Keratinocyte (primary cell): Measurements from ENCODE around the gene ALOX5.

Experiments
- CTCF ChIP-seq, 3 experiments: IDR thresholded peaks in 1 of 3; conservative IDR thresholded peaks in 1 of 3; optimal IDR thresholded peaks in 1 of 3; 2 replicates in 2 of 3; 3 replicates in 1 of 3; pipeline versions ENCODE3 to v1.5.1; 2011; ENCODE audit warnings: low read length in 3 of 3, mild to moderate bottlenecking in 3 of 3, moderate library complexity in 2 of 3, control low read depth in 1 of 3, inconsistent platforms in 1 of 3; ENCODE audit not compliant: insufficient read depth in 2 of 3; ENCODE audit errors: extremely low read depth in 1 of 3
- EZH2 ChIP-seq: IDR thresholded peaks from one replicate; pipeline ENCODE4 v1.6.1; 2012; ENCODE audit warnings: inconsistent platforms, mild to moderate bottlenecking, low read length, moderate library complexity

- TF ChIP-seq CTCF (optimal IDR thresholded peaks at IDR 0.05 in 1 of 3, IDR thresholded peaks at IDR 0.05 in 1 of 3, conservative IDR thresholded peaks at IDR 0.05 in 1 of 3; ENCODE audit: extremely low read depth in 1 of 3, insufficient read depth in 2 of 3, low read length in 3 of 3) (no peak), EZH2 (no peak)
These were observed 99.1 kb downstream of the ALOX5 start for GRCh38 chr10:45473126-45473525.
